Inflammatory macrophage (primary cell): ENCODE measurements around the gene SLC4A1.

Experiments
- DNase-seq, 2 donors: peaks; one replicate each; pipeline ENCODE4 v3.0.0-alpha.2; 2020 to 2022

The SLC4A1 gene

DNA sequence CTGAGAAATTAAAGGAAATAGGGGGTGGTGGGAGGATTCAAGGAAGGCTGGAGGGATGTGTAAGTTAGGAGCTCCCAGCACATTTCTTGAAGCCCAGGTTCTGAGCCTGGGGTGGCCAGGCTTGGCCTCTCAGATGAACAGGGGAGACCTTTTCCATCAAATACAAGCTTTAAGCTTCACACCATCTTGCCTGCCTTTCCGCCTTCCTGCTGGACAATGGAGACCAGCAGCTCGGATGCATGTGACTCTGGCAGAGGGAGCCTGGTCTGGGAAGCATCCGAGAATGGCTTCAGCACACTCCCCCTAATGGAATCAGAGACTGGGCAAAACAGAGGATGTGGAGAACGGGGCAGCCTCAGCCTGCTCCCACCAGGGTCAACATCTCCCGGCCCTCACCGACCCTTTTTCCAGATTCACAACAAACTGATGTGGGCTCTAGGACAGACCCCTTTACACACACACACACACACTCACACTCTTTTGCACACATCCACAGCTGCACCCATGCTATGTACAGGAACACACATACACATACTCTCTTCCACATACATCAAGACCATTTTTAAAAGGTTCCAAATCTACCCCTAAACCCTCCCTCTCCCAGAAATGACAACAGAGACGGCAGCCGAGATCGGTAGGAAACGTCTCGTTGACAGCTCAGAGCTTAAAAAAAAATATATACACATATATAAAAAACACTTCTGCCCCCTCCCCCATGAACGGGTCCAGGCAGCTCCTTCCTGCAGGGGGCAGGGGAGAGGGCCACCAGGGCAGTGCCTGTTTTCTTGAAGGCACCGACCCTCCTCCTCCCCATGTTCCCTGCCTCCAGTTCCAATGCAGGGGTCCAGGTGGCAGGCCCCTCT is 61.7 kb downstream of the SLC4A1 start:
- DNase-seq: no peak

DNA sequence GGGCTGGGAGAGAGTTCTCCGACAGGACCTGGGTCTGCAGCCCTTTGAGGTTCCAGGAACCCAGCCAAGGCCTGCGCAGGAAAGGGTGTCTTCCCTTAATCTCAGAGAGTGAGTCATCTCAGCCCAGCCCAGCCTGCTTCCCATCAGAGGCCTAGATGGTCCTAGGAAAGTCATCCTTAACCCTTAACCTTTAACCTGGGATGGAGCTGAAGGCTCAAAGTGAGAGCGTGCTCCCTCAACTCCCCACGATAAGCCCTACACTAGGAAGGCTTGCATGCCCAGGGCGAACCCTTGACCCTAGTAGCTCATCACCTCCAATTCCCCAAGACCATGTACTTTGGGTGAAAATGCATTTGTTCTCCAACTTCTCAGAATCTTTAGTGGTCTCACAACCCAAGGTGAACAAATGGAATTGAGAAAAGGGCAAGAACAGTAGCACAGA is 63.5 kb downstream of the SLC4A1 start:
- peak; percentile 31 to 32 for DNase-seq

DNA sequence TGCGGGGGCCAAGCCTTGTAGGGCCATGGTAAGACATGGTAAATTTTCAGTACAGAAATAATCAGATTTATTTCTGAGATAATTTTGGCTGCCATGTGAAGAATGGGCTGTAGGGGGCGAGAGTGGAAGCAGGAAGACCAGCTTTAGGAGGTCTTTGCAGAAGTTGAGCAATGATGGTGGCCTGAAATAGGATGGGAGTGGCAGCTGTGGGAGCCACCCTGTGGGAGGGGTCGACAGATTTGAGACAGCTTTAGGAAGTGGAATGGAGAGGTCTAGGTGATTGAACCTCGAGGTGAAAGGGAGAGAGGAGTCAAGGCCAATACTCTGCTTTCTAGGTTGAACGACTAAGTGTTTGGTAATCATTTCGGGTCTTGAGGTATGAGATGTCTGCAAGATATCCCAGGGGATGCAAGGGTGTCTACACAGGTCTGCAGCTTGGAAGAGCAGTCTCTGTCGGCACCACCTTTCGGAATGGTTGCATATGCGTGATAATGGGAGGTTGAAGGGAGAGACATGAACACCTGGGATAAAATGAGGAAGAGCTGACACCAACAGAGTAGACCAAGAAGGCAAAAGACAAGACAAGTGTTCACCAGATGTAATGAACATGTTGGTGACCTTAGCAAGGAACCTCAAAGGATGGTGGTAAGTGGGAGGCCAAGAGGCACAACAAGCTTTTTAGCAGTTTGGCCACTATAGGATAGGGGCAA is 64.0 kb downstream of the SLC4A1 start:
- peak; percentile 74 for DNase-seq

DNA sequence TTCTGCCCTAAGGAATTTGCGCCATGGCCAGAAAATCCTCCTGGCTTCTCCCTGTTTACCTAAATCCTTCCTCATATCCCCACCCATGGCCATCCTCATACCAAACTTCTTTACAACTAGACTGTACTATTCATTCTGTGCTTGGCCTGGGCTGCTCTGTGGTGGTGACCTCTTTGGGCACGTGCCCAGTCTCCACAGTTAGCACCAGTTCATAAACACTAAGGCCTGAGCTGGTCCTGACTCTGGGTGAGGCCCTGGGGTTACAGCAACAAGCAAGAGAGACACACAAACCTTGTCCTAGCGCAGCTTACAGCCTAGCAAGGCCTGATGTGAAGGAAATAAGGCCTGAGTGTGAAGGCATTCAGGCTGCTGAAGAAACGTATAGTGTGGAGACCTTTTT is 65.2 kb downstream of the SLC4A1 start:
- DNase-seq: no peak

- no peak for DNase-seq
These were observed 67.3 kb downstream of the SLC4A1 start for GRCh38 chr17:44200478-44201155.

DNA sequence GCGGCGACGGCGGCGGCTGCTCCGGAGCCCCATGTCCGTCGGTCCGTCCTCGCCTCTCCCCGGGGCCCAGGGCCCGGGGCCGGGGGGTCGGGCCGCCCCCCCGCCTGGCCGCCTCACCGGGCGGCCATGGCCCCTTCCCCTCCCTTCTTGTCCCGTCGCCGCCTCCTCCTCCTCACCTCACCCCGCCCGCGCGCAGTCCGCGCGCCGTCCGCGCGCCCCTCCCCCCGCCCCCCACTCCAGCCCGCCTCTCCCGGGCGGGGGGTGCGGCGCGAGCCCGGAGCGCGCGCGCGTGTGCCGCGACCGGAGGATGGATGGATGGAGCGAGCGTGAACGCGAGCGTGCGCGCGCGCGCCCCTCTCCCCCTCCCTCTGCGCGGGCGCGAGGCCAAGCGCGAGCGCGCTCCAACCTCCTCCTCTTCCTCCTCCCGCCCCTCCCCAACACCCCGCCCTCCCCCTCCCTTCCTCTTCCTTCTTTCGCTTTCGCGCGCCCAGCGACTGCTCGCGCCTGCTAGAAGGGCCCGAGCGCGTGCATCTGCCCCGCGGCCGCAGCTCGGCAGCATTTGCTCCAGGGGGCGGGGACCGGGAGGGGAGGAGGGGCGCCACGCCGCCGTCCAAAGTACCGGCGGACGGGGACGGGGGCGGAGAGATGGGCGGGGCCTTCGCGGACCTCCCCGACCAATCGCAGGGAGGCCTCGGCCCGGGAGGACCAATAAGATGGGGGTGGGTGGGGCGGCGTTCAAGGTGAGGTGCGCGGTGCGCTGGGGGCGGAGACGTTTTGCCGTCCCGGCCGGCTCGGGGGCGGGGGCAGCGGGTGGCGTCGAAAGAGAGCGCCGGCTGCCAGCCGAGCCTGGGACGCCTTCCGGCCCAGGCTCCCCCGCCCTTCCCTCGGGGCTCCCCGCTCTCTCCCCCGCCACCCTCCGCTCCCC is 68.1 kb downstream of the SLC4A1 start, which contains the start of gene ATXN7L3:
Gene ATXN7L3, minus strand, starts transcription at position 332 of the 925 bp plus-strand sequence. CDS start 1,814 bp downstream, outside the sequence.
- peak; percentile 98 for DNase-seq

DNA sequence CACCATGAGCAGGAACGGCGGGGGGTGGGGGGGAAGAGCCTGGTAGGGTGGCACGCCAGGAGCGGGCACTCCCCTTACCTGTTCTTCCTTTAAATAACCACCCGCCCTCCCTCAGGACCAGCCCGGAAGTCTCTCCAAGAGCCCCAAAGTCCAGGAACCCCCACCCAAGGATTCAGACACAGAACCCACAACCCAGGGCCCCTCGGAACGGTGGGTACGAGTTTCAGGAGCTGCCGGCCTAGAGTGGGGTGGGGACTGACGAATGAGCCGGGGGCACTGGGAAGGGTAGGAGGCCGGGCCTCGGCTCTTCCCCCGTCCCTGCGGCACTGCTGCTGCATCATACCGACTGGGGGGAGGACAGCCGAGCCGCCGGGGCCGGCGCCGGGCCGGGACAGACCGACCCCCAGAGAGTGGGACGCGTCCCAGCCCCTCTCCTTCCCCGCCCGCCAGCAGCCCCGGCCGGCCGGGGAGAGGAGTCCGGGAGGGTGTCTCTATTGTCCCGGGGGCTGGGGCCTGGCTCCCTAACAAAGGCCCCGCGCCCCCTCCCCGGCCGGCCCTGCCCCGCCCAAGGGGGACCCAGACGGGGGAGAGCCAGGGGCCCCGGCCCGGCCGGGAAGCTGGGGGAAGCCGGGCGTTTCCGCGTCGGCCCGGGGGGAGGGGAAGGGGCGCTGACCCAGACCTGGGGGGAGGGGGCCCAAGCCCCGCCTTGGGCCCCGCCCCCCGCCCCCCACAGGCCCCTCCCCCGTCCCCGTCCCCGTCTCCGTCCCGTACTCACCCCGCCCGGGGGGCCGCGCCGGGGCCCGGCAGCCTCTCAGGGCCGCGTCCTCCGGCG is 69.0 kb downstream of the SLC4A1 start:
- DNase-seq: peak; percentile 31 to 66
